ENCODE data around the gene CYP27A1. TPM values are rescaled to one million over a fixed set of nuclear protein-coding genes. Genes with fewer than 3 reads are reported as not detected.

CYP27A1 gene
- total RNA-seq, 2 donors from 2014 or later, result 32.8 to 53.7 TPM

DNA sequence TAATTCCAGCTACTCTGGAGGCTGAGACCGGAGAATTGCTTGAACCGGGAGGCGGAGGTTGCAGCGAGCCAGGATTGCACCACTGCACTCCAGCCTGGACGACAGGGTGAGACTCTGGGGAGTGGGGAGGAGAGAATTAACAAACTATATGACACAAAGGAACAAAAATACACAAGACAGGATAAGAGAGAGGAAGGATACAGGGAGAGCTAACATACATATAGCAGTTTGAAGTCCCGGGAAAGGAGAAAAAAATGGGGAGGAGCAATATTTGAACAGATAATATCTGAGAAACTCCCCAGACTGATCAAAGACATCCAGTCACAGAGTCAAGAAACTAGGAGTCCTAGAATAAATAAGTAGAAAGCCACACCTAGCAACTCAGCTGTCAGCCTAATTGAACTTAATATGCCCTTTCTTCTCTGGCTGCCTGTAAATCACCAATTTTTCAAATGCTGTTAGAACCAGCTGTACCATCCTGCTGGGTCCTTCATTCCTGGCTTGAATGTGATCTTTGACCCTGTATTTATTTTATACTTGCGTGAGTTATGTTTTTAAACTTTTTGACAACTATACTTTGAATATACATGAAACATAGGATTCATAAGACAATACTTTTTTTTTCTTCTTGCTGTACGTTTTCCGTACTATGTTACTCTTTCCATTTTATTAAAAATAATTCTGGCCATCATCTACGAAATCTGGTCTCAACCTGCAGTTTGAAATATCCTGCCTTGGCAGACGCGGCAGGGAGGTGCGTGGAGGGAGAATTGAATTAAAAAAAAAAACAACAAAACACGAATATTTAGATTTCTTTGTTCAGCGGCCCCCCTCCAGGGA is 876 bp upstream of the CYP27A1 start:
- Histone ChIP-seq H3K4me3 (ENCODE audit: low read length) (peak overlapping the region; percentile 80), H3K4me1 (ENCODE audit: control insufficient read depth, insufficient read depth, low read length) (peaks cover 2% of the 10 kb centered on the region), H3K9ac (ENCODE audit: extremely low read depth, low read length, poor library complexity, severe bottlenecking) (peak overlapping the region; percentile 75), H3K36me3 (ENCODE audit: control insufficient read depth, insufficient read depth, low read length) (no peaks in the 10 kb centered on the region), H3K9me3 (ENCODE audit: control insufficient read depth, low read length) (peaks cover 20% of the 10 kb centered on the region), H3K27ac (ENCODE audit: low read depth, low read length) (no peak overlapping the region), H3K27me3 (ENCODE audit: control insufficient read depth, insufficient read depth, low read length, poor library complexity, severe bottlenecking) (no peaks in the 10 kb centered on the region)
- Mint-ChIP-seq H3K27me3 (ENCODE audit: insufficient read depth) (peaks cover 10% of the 10 kb centered on the region), H3K9me3 (peaks cover 14% of the 10 kb centered on the region), H3K27ac (peak overlapping the region; percentile 82), H3K4me3 (peak overlapping the region; percentile 81), H3K4me1 (peaks cover 38% of the 10 kb centered on the region), H3K36me3 (ENCODE audit: low read depth) (peaks cover 15% of the 10 kb centered on the region)
- WGBS, 2 experiments (ENCODE audit: insufficient coverage in 1 of 2, insufficient read length in 1 of 2), result 56 to 93% methylated on average over 5 to 15 of the region's 15 CpGs
- DNase-seq, result no peak
- TF ChIP-seq, protein P1, sequence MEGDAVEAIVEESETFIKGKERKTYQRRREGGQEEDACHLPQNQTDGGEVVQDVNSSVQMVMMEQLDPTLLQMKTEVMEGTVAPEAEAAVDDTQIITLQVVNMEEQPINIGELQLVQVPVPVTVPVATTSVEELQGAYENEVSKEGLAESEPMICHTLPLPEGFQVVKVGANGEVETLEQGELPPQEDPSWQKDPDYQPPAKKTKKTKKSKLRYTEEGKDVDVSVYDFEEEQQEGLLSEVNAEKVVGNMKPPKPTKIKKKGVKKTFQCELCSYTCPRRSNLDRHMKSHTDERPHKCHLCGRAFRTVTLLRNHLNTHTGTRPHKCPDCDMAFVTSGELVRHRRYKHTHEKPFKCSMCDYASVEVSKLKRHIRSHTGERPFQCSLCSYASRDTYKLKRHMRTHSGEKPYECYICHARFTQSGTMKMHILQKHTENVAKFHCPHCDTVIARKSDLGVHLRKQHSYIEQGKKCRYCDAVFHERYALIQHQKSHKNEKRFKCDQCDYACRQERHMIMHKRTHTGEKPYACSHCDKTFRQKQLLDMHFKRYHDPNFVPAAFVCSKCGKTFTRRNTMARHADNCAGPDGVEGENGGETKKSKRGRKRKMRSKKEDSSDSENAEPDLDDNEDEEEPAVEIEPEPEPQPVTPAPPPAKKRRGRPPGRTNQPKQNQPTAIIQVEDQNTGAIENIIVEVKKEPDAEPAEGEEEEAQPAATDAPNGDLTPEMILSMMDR (conservative IDR thresholded peaks at IDR 0.05), result no peak

DNA sequence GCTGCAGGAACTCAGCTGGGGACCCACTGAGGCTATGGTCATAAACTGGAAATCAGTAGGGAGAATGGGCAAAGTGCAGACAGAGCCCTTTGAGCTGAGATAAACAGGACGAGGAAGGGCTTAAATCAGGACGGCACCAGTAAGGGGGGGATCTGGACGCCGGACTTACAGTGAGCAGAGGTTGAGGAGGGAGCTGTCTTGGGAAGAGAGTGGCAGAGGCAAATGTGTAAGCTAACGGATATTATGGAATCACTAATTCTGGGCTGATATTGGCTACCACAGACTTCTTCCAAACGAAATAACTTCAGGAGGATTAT is 539 bp downstream of the CYP27A1 start:
- Mint-ChIP-seq H3K36me3 (ENCODE audit: low read depth) (peaks cover 8% of the 10 kb centered on the region), H3K4me1 (peaks cover 38% of the 10 kb centered on the region), H3K27ac (peak overlapping the region; percentile 86), H3K9me3 (peaks cover 4% of the 10 kb centered on the region), H3K4me3 (peak overlapping the region; percentile 81), H3K27me3 (ENCODE audit: insufficient read depth) (peaks cover 10% of the 10 kb centered on the region)
- TF ChIP-seq, protein P1 (conservative IDR thresholded peaks at IDR 0.05), result no peak
- no peak overlapping the region for H3K27ac ChIP-seq (ENCODE audit: low read depth, low read length)
- peaks cover 2% of the 10 kb centered on the region for H3K4me1 ChIP-seq (ENCODE audit: control insufficient read depth, insufficient read depth, low read length)
- H3K9me3 ChIP-seq (ENCODE audit: control insufficient read depth, low read length), result peaks cover 12% of the 10 kb centered on the region
- WGBS, 2 experiments (ENCODE audit: insufficient coverage in 1 of 2, insufficient read length in 1 of 2), result 14 to 24% methylated on average over 6 of the region's 6 CpGs
- peak overlapping the region; percentile 75 for H3K9ac ChIP-seq (ENCODE audit: extremely low read depth, low read length, poor library complexity, severe bottlenecking)
- H3K36me3 ChIP-seq (ENCODE audit: control insufficient read depth, insufficient read depth, low read length), result no peaks in the 10 kb centered on the region
- H3K4me3 ChIP-seq (ENCODE audit: low read length), result peak overlapping the region; percentile 80
- H3K27me3 ChIP-seq (ENCODE audit: control insufficient read depth, insufficient read depth, low read length, poor library complexity, severe bottlenecking), result no peaks in the 10 kb centered on the region
- no peak for DNase-seq

DNA sequence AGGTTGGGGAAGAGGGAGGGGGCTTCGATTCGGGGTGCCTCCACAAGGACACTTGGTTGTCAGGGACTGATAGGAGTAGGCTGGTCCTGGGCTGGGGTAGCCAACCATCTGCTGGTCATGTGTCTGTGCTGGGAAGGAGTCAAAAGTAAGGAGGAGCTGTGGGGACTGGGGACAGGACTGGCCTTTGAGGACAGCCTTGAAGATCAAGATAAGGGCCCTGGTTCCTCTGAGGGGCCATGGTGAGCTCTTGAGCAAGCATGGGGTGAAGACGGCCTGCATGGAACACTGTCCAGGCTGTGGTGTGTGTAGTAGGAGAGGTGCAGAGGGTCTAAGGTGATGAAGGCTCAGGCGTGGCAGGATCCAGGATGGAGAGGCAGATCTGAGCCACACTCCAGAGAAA is 1.7 kb downstream of the CYP27A1 start:
- Mint-ChIP-seq H3K4me3 (peak overlapping the region; percentile 81), H3K9me3 (peaks cover 4% of the 10 kb centered on the region), H3K36me3 (ENCODE audit: low read depth) (peaks cover 11% of the 10 kb centered on the region), H3K27ac (no peak overlapping the region), H3K27me3 (ENCODE audit: insufficient read depth) (peaks cover 10% of the 10 kb centered on the region), H3K4me1 (peaks cover 46% of the 10 kb centered on the region)
- 90 to 95% methylated on average over 2 to 4 of the region's 4 CpGs for WGBS, 2 experiments (ENCODE audit: insufficient coverage in 1 of 2, insufficient read length in 1 of 2)
- Histone ChIP-seq H3K36me3 (ENCODE audit: control insufficient read depth, insufficient read depth, low read length) (peaks cover 5% of the 10 kb centered on the region), H3K4me1 (ENCODE audit: control insufficient read depth, insufficient read depth, low read length) (peaks cover 4% of the 10 kb centered on the region), H3K9ac (ENCODE audit: extremely low read depth, low read length, poor library complexity, severe bottlenecking) (no peak overlapping the region), H3K27ac (ENCODE audit: low read depth, low read length) (no peak overlapping the region), H3K4me3 (ENCODE audit: low read length) (peak overlapping the region; percentile 80), H3K9me3 (ENCODE audit: control insufficient read depth, low read length) (peaks cover 13% of the 10 kb centered on the region), H3K27me3 (ENCODE audit: control insufficient read depth, insufficient read depth, low read length, poor library complexity, severe bottlenecking) (no peaks in the 10 kb centered on the region)
- TF ChIP-seq, protein P1 (conservative IDR thresholded peaks at IDR 0.05), result no peak
- DNase-seq, result no peak
